ENCODE data around the gene ABCB6.
A peak's percentile ranks its signal among the peaks of the same experiment; 100 is the strongest.

The ABCB6 gene

DNA sequence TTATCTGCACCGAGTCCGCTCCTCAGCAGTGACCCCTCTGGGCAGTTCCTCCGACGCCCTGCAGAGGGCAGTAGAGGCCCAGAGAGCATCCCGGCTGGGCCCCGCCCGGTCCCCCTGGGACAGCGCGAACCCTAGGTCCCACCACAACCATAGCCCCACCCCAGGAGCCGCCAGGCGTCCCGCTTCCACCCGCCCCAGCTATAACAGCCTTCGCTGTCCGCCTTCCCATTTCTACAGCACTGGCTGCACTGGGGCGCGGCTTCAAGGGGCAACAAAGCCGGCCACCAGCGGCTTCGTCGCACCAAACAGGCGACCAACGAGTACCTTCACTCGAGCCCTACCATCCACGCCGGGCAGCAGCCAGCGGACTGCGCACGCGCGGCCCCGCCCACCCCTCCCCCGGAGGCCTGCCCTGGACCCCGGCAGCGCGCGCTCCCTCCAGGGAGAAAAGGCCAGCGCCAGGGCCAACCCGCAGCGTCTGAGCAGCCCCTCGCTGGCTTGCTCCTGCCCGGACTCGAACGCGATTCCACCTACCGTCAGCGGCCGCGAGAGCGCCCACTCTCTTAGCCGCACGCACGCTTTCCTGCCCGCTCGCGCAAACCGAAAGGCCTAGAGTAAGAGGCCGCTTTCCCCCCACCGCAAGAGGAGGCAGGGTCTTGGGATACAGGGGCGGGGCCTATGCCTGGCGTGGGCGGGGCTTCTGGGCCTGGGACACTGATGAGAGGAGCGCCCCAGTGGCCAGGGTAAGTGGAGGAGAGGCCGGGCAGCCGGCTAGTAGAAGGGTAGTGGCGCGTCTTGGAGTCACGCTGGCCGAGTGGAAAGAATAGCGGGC is 58.4 kb downstream of the ABCB6 start, which contains the start of gene NHEJ1:
Gene NHEJ1 (minus strand): TSS at position 630 of the 832 bp plus-strand sequence. CDS start 2,453 bp downstream, outside the sequence.
- WGBS, 2 experiments (ENCODE audit: insufficient coverage in 2 of 2): 0% methylated on average over 49 to 56 of the region's 70 CpGs
- peak within 1 kb of the TSS; percentile 55 for H3K4me3 ChIP-seq (ENCODE audit: extremely low read depth, insufficient read depth, low read length, poor library complexity, severe bottlenecking)
- H3K27ac ChIP-seq (ENCODE audit: low read depth, low read length, severe bottlenecking): peak within 1 kb of the TSS; percentile 90
- no peaks in the 10 kb centered on the region for H3K9me3 ChIP-seq (ENCODE audit: control insufficient read depth, low read length)
- H3K36me3 ChIP-seq (ENCODE audit: control insufficient read depth, insufficient read depth, low read length): peaks cover 9% of the 10 kb centered on the region
- no peaks in the 10 kb centered on the region for H3K4me1 ChIP-seq (ENCODE audit: control insufficient read depth, insufficient read depth, low read length, poor library complexity, severe bottlenecking)
